WERI-Rb-1 (cell line): Measurements from ENCODE around the gene TMEM158.
A peak's percentile ranks its signal among the peaks of the same experiment; 100 is the strongest.

ENCODE experiments used
- DNase-seq: peaks from one replicate; pipeline ENCODE4 v3.0.0-alpha.2; 2020
- H3K27ac ChIP-seq: fragments of 250-450 bp; sonication (Bioruptor Pico); 2 replicates; pipeline ENCODE4 v1.5.1; 2020; ENCODE audit warnings: mild to moderate bottlenecking, moderate library complexity
- H3K27me3 ChIP-seq: fragments of 250-450 bp; sonication (Bioruptor Pico); 2 replicates; pipeline ENCODE4 v1.5.1; 2021; ENCODE audit warnings: mild to moderate bottlenecking, low read depth, moderate library complexity; ENCODE audit not compliant: insufficient read depth, severe bottlenecking
- H3K36me3 ChIP-seq: fragments of 250-450 bp; sonication (Bioruptor Pico); 2 replicates; pipeline ENCODE4 v1.5.1; 2020; ENCODE audit warnings: mild to moderate bottlenecking, moderate library complexity
- H3K4me3 ChIP-seq: 2 replicates; pipeline ENCODE4 v1.5.1; 2011; ENCODE audit warnings: low read depth, mild to moderate bottlenecking, control low read depth, low read length
- H3K9me3 ChIP-seq: fragments of 250-450 bp; sonication (Bioruptor Pico); 2 replicates; pipeline ENCODE4 v1.5.1; 2021; ENCODE audit warnings: mild to moderate bottlenecking, moderate library complexity; ENCODE audit not compliant: severe bottlenecking
- CTCF ChIP-seq: IDR thresholded peaks from 2 replicates; pipeline ENCODE4 v1.5.1; 2011; ENCODE audit warnings: low read depth, mild to moderate bottlenecking, control low read depth, inconsistent platforms, low read length

Gene TMEM158

GRCh38 chr3:45239254-45239653 lies 13.2 kb upstream of the TMEM158 start:
- H3K4me3 ChIP-seq, result no peak overlapping the region
- no peak for DNase-seq
- no peaks in the 10 kb centered on the region for H3K27me3 ChIP-seq
- H3K36me3 ChIP-seq, result no peaks in the 10 kb centered on the region
- no peak overlapping the region for H3K27ac ChIP-seq
- peaks cover 4% of the 10 kb centered on the region for H3K9me3 ChIP-seq
- TF ChIP-seq CTCF, result no peak

- TF ChIP-seq CTCF, result no peak
- no peaks in the 10 kb centered on the region for H3K27me3 ChIP-seq
- H3K36me3 ChIP-seq, result no peaks in the 10 kb centered on the region
- no peak overlapping the region for H3K27ac ChIP-seq
- H3K9me3 ChIP-seq, result peaks cover 4% of the 10 kb centered on the region
- H3K4me3 ChIP-seq, result no peak overlapping the region
- DNase-seq, result no peak
Measured at GRCh38 chr3:45236964-45237363, 10.9 kb upstream of the TMEM158 start.

DNA sequence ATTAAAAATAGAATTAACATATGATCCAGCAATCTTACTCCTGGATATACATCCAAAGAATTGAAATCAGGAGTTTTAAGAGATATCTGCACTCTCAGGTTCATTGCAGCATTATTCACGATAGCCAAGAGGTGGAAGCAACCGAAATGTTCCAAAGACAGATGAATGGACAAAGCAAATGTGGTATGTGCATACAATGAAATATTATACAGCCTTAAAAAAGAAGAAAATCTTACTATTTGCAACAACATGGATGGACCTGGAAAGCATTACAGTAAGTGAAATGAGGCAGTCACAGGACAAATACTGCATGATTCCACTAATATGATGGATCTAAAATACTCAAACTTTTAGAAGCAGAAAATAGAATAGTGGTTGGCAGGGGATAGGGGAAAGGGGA lies 9.3 kb upstream of the TMEM158 start:
- no peaks in the 10 kb centered on the region for H3K36me3 ChIP-seq
- TF ChIP-seq CTCF, result no peak
- peaks cover 4% of the 10 kb centered on the region for H3K9me3 ChIP-seq
- no peaks in the 10 kb centered on the region for H3K27me3 ChIP-seq
- H3K27ac ChIP-seq, result no peak overlapping the region
- H3K4me3 ChIP-seq, result no peak overlapping the region
- no peak for DNase-seq

GRCh38 chr3:45234250-45234649 lies 8.2 kb upstream of the TMEM158 start:
- no peaks in the 10 kb centered on the region for H3K27me3 ChIP-seq
- no peak overlapping the region for H3K27ac ChIP-seq
- H3K9me3 ChIP-seq, result peaks cover 4% of the 10 kb centered on the region
- DNase-seq, result no peak
- no peak for TF ChIP-seq CTCF
- H3K4me3 ChIP-seq, result no peak overlapping the region
- H3K36me3 ChIP-seq, result no peaks in the 10 kb centered on the region

- no peak for TF ChIP-seq CTCF
- H3K9me3 ChIP-seq, result peaks cover 4% of the 10 kb centered on the region
- no peak overlapping the region for H3K4me3 ChIP-seq
- DNase-seq, result no peak
- H3K36me3 ChIP-seq, result no peaks in the 10 kb centered on the region
- H3K27me3 ChIP-seq, result no peaks in the 10 kb centered on the region
- H3K27ac ChIP-seq, result no peak overlapping the region
Measured at GRCh38 chr3:45232521-45232920, 6.4 kb upstream of the TMEM158 start.

- Histone ChIP-seq H3K27me3 (peaks cover 11% of the 10 kb centered on the region), H3K36me3 (no peaks in the 10 kb centered on the region)
- DNase-seq, result no peak
Measured at GRCh38 chr3:45227946-45228345, 1.9 kb upstream of the TMEM158 start.

More at GRCh38 chr3:45227946-45228345, 1.9 kb upstream of the TMEM158 start:
- Histone ChIP-seq H3K9me3 (no peaks in the 10 kb centered on the region), H3K27ac (no peak overlapping the region), H3K4me3 (no peak overlapping the region)
- 0 out of 2 replicates have a peak, but pooled peaks have one; percentile 11 for TF ChIP-seq CTCF
